H1 (cell line): ENCODE measurements around the gene DAG1. TPM values are rescaled to one million over a fixed set of nuclear protein-coding genes. Genes with fewer than 3 reads are reported as not detected.

Experiments
- CTCF ChIA-PET: fragments of 300-600 bp; sonication (Branson Sonifier 250); formaldehyde crosslinking; loops from one replicate; lab custom pipeline; 2021; ENCODE audit not compliant: partially characterized antibody; lab: Charles Lee
- POLR2A ChIA-PET: fragments of 300-600 bp; sonication (Branson Sonifier 250); formaldehyde crosslinking; loops from one replicate; lab custom pipeline; 2021; ENCODE audit warnings: inconsistent platforms; ENCODE audit not compliant: partially characterized antibody; lab: Charles Lee
- DNase-seq, 2 experiments: peaks; one replicate each; pipeline versions ENCODE4 v3.0.0 to v3.0.0-alpha.2; 2010 to 2022; ENCODE audit warnings: low spot score in 2 of 2, low read depth in 1 of 2, mixed read lengths in 1 of 2
- FAIRE-seq: peaks from 2 replicates; lab custom pipeline; 2011; peaks lifted over from hg19 to GRCh38; lab: Jason Lieb, UNC
- H2AFZ ChIP-seq: 2 replicates; pipeline ENCODE4 v1.8.1; 2012; ENCODE audit warnings: low read length, inconsistent platforms
- H2AK5ac ChIP-seq: 2 replicates; pipeline ENCODE4 v1.6.1; 2013; ENCODE audit warnings: low read depth, low read length
- H2BK120ac ChIP-seq: replicated peaks from 2 replicates; pipeline ENCODE3; 2013; ENCODE audit warnings: low read depth, low read length, inconsistent platforms
- H2BK12ac ChIP-seq: 2 replicates; pipeline ENCODE4 v1.6.1; 2013; ENCODE audit warnings: low read depth, low read length
- H2BK15ac ChIP-seq: 2 replicates; pipeline ENCODE4 v1.6.1; 2013; ENCODE audit warnings: low read length
- H2BK20ac ChIP-seq: 2 replicates; pipeline ENCODE4 v1.6.1; 2013; ENCODE audit warnings: low read length
- H2BK5ac ChIP-seq: 2 replicates; pipeline ENCODE4 v1.6.1; 2013; ENCODE audit warnings: low read depth, low read length
- H3K14ac ChIP-seq: 2 replicates; pipeline ENCODE4 v1.6.1; 2013; ENCODE audit warnings: inconsistent platforms; ENCODE audit not compliant: insufficient read length
- H3K18ac ChIP-seq: 2 replicates; pipeline ENCODE4 v1.6.1; 2013; ENCODE audit warnings: low read length; ENCODE audit errors: extremely low read depth
- H3K23ac ChIP-seq: 2 replicates; pipeline ENCODE4 v1.6.1; 2013; ENCODE audit warnings: inconsistent platforms; ENCODE audit not compliant: insufficient read length
- H3K23me2 ChIP-seq: 2 replicates; pipeline ENCODE4 v1.6.1; 2013; ENCODE audit warnings: low read depth, low read length
- H3K27ac ChIP-seq: 2 replicates; pipeline ENCODE4 v1.6.1; 2011; ENCODE audit warnings: low read depth, low read length, inconsistent platforms
- H3K27me3 ChIP-seq, 4 experiments: replicated peaks in 1 of 4; 1 replicate in 1 of 4; 2 replicates in 3 of 4; pipeline versions ENCODE4 v1.6.1 to v1.8.1; 2011 to 2013; ENCODE audit warnings: low read length in 3 of 4, mild to moderate bottlenecking in 3 of 4, inconsistent platforms in 2 of 4, mixed read lengths in 2 of 4, moderate library complexity in 1 of 4; ENCODE audit not compliant: control insufficient read depth in 3 of 4, insufficient read depth in 3 of 4; ENCODE audit errors: extremely low read depth in 1 of 4
- H3K36me3 ChIP-seq, 4 experiments: 2 replicates each; pipeline versions ENCODE4 v1.6.1 to v1.8.1; 2011 to 2013; ENCODE audit warnings: mild to moderate bottlenecking in 4 of 4, low read length in 3 of 4, moderate library complexity in 2 of 4, control low read depth in 1 of 4, inconsistent platforms in 1 of 4; ENCODE audit not compliant: insufficient read depth in 4 of 4, control insufficient read depth in 2 of 4
- H3K4ac ChIP-seq: replicated peaks from 2 replicates; pipeline ENCODE3; 2013; ENCODE audit warnings: low read length, low read depth, mixed read lengths, inconsistent platforms; ENCODE audit not compliant: insufficient read length
- H3K4me1 ChIP-seq, 4 experiments: replicated peaks in 1 of 4; 1 replicate in 1 of 4; 2 replicates in 3 of 4; pipeline versions ENCODE4 v1.6.1 to v1.8.1; 2011 to 2013; ENCODE audit warnings: low read length in 3 of 4, inconsistent platforms in 2 of 4, mixed read lengths in 1 of 4; ENCODE audit not compliant: insufficient read depth in 4 of 4, control insufficient read depth in 3 of 4
- H3K4me2 ChIP-seq, 2 experiments: 2 replicates each; pipeline versions ENCODE4 v1.6.1 to v1.8.1; 2011 to 2013; ENCODE audit warnings: low read depth in 2 of 2, low read length in 2 of 2, control low read depth in 1 of 2, inconsistent platforms in 1 of 2, mild to moderate bottlenecking in 1 of 2; ENCODE audit not compliant: insufficient read depth in 1 of 2
- H3K4me3 ChIP-seq, 4 experiments: fragments of 200-600, 300-600 bp in 1 of 4; sonication (generic), shearing (Covaris generic), sonication (Bioruptor Twin) in 1 of 4; 2 replicates each; pipeline versions ENCODE4 v1.5.1 to v1.8.1; 2011 to 2016; ENCODE audit warnings: low read length in 4 of 4, low read depth in 3 of 4, control low read depth in 2 of 4, inconsistent platforms in 2 of 4, mild to moderate bottlenecking in 2 of 4, mixed read lengths in 1 of 4, moderate library complexity in 1 of 4; ENCODE audit not compliant: insufficient read depth in 2 of 4; ENCODE audit errors: extremely low read depth in 1 of 4
- H3K56ac ChIP-seq: replicated peaks from 2 replicates; pipeline ENCODE3; 2013; ENCODE audit warnings: low read depth, mild to moderate bottlenecking, mixed read lengths, low read length, inconsistent platforms; ENCODE audit not compliant: insufficient read length
- H3K79me1 ChIP-seq: 2 replicates; pipeline ENCODE4 v1.6.1; 2013; ENCODE audit warnings: low read depth, low read length, control low read depth
- H3K79me2 ChIP-seq, 2 experiments: 2 replicates each; pipeline versions ENCODE4 v1.6.1 to v1.8.1; 2012 to 2013; ENCODE audit warnings: low read length in 2 of 2, mild to moderate bottlenecking in 2 of 2, inconsistent platforms in 1 of 2; ENCODE audit not compliant: insufficient read depth in 2 of 2, control insufficient read depth in 1 of 2
- H3K9ac ChIP-seq, 4 experiments: replicated peaks in 1 of 4; 1 replicate in 1 of 4; 2 replicates in 3 of 4; pipeline versions ENCODE4 v1.6.1 to v1.8.1; 2011 to 2013; ENCODE audit warnings: low read depth in 3 of 4, low read length in 3 of 4, control low read depth in 2 of 4, mild to moderate bottlenecking in 2 of 4, moderate library complexity in 2 of 4, inconsistent platforms in 1 of 4; ENCODE audit errors: extremely low read depth in 1 of 4
- H3K9me3 ChIP-seq, 2 experiments: 2 replicates each; pipeline versions ENCODE4 v1.6.1 to v1.8.1; 2012 to 2013; ENCODE audit warnings: mild to moderate bottlenecking in 2 of 2, moderate library complexity in 2 of 2, control low read depth in 1 of 2, inconsistent platforms in 1 of 2, low read depth in 1 of 2, low read length in 1 of 2, mixed read lengths in 1 of 2; ENCODE audit not compliant: insufficient read depth in 2 of 2
- H4K20me1 ChIP-seq, 2 experiments: replicated peaks in 1 of 2; 2 replicates each; pipeline versions ENCODE3 to v1.8.1; 2011 to 2013; ENCODE audit warnings: inconsistent platforms in 2 of 2, low read length in 2 of 2, mild to moderate bottlenecking in 1 of 2; ENCODE audit not compliant: insufficient read depth in 2 of 2, control insufficient read depth in 1 of 2
- H4K5ac ChIP-seq: 2 replicates; pipeline ENCODE4 v1.6.1; 2013; ENCODE audit warnings: low read length, low read depth, mixed read lengths, inconsistent platforms; ENCODE audit not compliant: insufficient read length
- H4K8ac ChIP-seq: 2 replicates; pipeline ENCODE4 v1.8.0; 2013; ENCODE audit warnings: mild to moderate bottlenecking, moderate library complexity, low read length, inconsistent platforms; ENCODE audit not compliant: insufficient read depth; ENCODE audit errors: extremely low read depth
- H4K91ac ChIP-seq: replicated peaks from 2 replicates; pipeline ENCODE3; 2013; ENCODE audit warnings: low read length, mixed read lengths, inconsistent platforms; ENCODE audit not compliant: insufficient read length
- BRCA1 ChIP-seq: IDR thresholded peaks from 2 replicates; pipeline ENCODE4 v1.6.1; 2012; ENCODE audit warnings: low read depth, low read length, improper control_type of control experiment
- CBX5 ChIP-seq: fragments of 300-800, 300-1000 bp; sonication (generic); IDR thresholded peaks from 2 replicates; pipeline ENCODE4 v1.7.1; 2016; ENCODE audit warnings: antibody characterized with exemption, low read length, low read depth
- EGR1 ChIP-seq: IDR thresholded peaks from 2 replicates; pipeline ENCODE4 v1.6.1; 2011; ENCODE audit warnings: low read depth, low read length, borderline replicate concordance
- PHF8 ChIP-seq: fragments of 200-600 bp; sonication (generic); conservative IDR thresholded peaks from 2 replicates; pipeline ENCODE4 v1.7.1; 2012; ENCODE audit warnings: low read depth, mild to moderate bottlenecking, inconsistent platforms, low read length, moderate library complexity
- RXRA ChIP-seq: IDR thresholded peaks from 2 replicates; pipeline ENCODE4 v1.6.1; 2011; ENCODE audit warnings: low read depth, mild to moderate bottlenecking, low read length, moderate library complexity; ENCODE audit not compliant: insufficient read depth
- TAF7 ChIP-seq: optimal IDR thresholded peaks from 2 replicates; pipeline ENCODE3; 2011; ENCODE audit warnings: low read depth, mild to moderate bottlenecking, inconsistent platforms, low read length, moderate library complexity, borderline replicate concordance
- ZNF274 ChIP-seq: IDR thresholded peaks from 2 replicates; pipeline ENCODE4 v1.7.0; 2012; ENCODE audit warnings: low read length, borderline replicate concordance; ENCODE audit errors: extremely low read depth
- WGBS, 2 experiments: shearing (Covaris generic) in 1 of 2; methylation state at CpG; one replicate each; pipeline versions ENCODE4 v1.1.6 to v1.1.7; 2013 to 2015; ENCODE audit warnings: low lambda C conversion rate in 2 of 2, mixed read lengths in 2 of 2, inconsistent platforms in 1 of 2, low coverage in 1 of 2, missing lambda C conversion rate in 1 of 2; ENCODE audit not compliant: insufficient replicate concordance in 2 of 2, insufficient coverage in 1 of 2, insufficient read length in 1 of 2; ENCODE audit errors: extremely low coverage in 1 of 2, missing lambda C conversion rate in 1 of 2; 5-methylcytosine and 5-hydroxymethylcytosine counted together
- polyA plus RNA-seq, 7 experiments: library from polyadenylated mRNA; depleted of rRNA in 3 of 7; stranded (reverse) in 5 of 7; unstranded in 2 of 7; fragments of >200 nt in 5 of 7; fragments of 200-250 nt in 2 of 7; gene quantifications; 1 replicate in 5 of 7; 2 replicates in 1 of 7; 4 replicates in 1 of 7; pipeline versions ENCODE4 v1.2.1 to v1.2.3, GENCODE V29; 2011 to 2013; ENCODE audit warnings: missing spikeins in 2 of 7, mixed read lengths in 2 of 7
- total RNA-seq: library from RNA; stranded (reverse); fragmentation: NEBNext Ultra II Directional; extraction: Animal tissue kit (Norgen Biotek cat#: 25700); gene quantifications from 2 replicates; pipeline ENCODE4 v1.2.1, GENCODE V29; 2021
- TF ChIP-seq, protein P1 (sequence below): IDR thresholded peaks from 2 replicates; pipeline ENCODE4 v1.6.1; 2012; ENCODE audit warnings: low read length, inconsistent platforms
- TF ChIP-seq, protein P2 (sequence below): IDR thresholded peaks from 2 replicates; pipeline ENCODE4 v1.6.1; 2011; ENCODE audit warnings: low read length, improper control_type of control experiment

DAG1 gene
- total and polyA plus RNA-seq, 2 of the 8 experiments (the other 6 are each of a cell fraction or from before 2014, with no cell fraction given): 97.5 to 138 TPM

DNA sequence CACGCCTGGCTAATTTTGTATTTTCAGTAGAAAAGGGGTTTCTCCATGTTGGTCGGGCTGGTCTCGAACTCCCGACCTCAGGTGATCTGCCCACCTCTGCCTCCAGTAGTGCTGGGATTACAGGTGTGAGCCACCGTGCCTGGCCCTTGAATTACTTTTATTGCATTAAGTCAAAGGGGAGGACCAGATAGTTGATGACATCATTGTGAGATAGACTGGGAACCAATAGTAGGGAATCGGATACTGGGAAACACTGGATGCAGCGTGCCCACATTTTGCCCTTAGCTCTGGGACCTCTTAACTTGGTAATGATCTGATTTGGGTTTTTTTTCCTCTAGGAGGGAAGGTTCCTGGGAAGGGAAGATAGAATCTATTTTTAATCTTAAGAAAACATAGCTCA is 19.2 kb downstream of the DAG1 start:
- no peak overlapping the region for H3K4me2 ChIP-seq
- H3K56ac ChIP-seq: no peak overlapping the region
- WGBS, 2 experiments: 88% methylated on average over 7 of the region's 7 CpGs; no CpG with 5 or more reads in 1 of the 2 experiments
- CTCF ChIA-PET: interaction anchor here (0.8 to 2.2 kb wide), 6 partner anchors 10 to 182 kb away, joined by 3 to 9 read pairs (median 5); no protein-coding TSS in a partner anchor
- FAIRE-seq (no peak), DNase-seq (no peak)
- no peaks in the 10 kb centered on the region for H3K4me1 ChIP-seq
- H2BK20ac ChIP-seq: no peak overlapping the region
- H4K5ac ChIP-seq: no peak overlapping the region
- H3K79me2 ChIP-seq: peaks cover 0 to 55% of the 10 kb centered on the region in 2 experiments; a peak in 3 of 4 replicates
- H3K9me3 ChIP-seq: no peaks in the 10 kb centered on the region
- no peak overlapping the region for H3K9ac ChIP-seq
- H2AK5ac ChIP-seq: no peak overlapping the region
- H2AFZ ChIP-seq: no peak overlapping the region
- no peak overlapping the region for H3K14ac ChIP-seq
- no peak overlapping the region for H3K4me3 ChIP-seq
- H4K91ac ChIP-seq: no peak overlapping the region
- H3K23ac ChIP-seq: no peak overlapping the region
- no peak overlapping the region for H3K27ac ChIP-seq
- no peak overlapping the region for H4K8ac ChIP-seq
- peaks cover 4 to 10% of the 10 kb centered on the region in 2 experiments for H4K20me1 ChIP-seq
- H3K27me3 ChIP-seq: no peaks in the 10 kb centered on the region
- H2BK12ac ChIP-seq: no peak overlapping the region
- no peak overlapping the region for H3K4ac ChIP-seq
- no peak overlapping the region for H2BK5ac ChIP-seq
- peaks cover 7% of the 10 kb centered on the region for H3K79me1 ChIP-seq
- H3K18ac ChIP-seq: no peak overlapping the region
- no peak overlapping the region for H2BK120ac ChIP-seq
- POLR2A ChIA-PET: interaction anchor here (1.1 to 1.4 kb wide), 5 partner anchors 10 to 212 kb away, joined by 3 to 5 read pairs (median 4); no protein-coding TSS in a partner anchor
- no peak overlapping the region for H2BK15ac ChIP-seq
- H3K36me3 ChIP-seq: peaks cover 0 to 17% (median 2%) of the 10 kb centered on the region in 4 experiments; a peak in 2 of 8 replicates
- H3K23me2 ChIP-seq: no peaks in the 10 kb centered on the region
- TF ChIP-seq CBX5 (no peak), RXRA (no peak), PHF8 (no peak), EGR1 (no peak), ZNF274 (no peak), BRCA1 (no peak), TAF7 (no peak)
- TF ChIP-seq, protein P1, sequence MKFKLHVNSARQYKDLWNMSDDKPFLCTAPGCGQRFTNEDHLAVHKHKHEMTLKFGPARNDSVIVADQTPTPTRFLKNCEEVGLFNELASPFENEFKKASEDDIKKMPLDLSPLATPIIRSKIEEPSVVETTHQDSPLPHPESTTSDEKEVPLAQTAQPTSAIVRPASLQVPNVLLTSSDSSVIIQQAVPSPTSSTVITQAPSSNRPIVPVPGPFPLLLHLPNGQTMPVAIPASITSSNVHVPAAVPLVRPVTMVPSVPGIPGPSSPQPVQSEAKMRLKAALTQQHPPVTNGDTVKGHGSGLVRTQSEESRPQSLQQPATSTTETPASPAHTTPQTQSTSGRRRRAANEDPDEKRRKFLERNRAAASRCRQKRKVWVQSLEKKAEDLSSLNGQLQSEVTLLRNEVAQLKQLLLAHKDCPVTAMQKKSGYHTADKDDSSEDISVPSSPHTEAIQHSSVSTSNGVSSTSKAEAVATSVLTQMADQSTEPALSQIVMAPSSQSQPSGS: no peak
- TF ChIP-seq, protein P2, sequence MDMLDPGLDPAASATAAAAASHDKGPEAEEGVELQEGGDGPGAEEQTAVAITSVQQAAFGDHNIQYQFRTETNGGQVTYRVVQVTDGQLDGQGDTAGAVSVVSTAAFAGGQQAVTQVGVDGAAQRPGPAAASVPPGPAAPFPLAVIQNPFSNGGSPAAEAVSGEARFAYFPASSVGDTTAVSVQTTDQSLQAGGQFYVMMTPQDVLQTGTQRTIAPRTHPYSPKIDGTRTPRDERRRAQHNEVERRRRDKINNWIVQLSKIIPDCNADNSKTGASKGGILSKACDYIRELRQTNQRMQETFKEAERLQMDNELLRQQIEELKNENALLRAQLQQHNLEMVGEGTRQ: no peak
